Activated CD8-positive, alpha-beta memory T cell treated with anti-CD3 and anti-CD28 coated beads for 1 hour (primary cell): ENCODE data around the gene PSMD11.
"Not testable (repeated sequence)": the region's sequence is repeated elsewhere in the genome, so short reads cannot be mapped to it uniquely, and the experiment has no call there.

Experiments used
- DNase-seq, 2 donors: peaks; one replicate each; pipeline ENCODE4 v3.0.0-alpha.2; 2020; ENCODE audit warnings: low read depth in 1 of 2; ENCODE audit errors: extremely low read depth in 1 of 2

Gene PSMD11

DNA sequence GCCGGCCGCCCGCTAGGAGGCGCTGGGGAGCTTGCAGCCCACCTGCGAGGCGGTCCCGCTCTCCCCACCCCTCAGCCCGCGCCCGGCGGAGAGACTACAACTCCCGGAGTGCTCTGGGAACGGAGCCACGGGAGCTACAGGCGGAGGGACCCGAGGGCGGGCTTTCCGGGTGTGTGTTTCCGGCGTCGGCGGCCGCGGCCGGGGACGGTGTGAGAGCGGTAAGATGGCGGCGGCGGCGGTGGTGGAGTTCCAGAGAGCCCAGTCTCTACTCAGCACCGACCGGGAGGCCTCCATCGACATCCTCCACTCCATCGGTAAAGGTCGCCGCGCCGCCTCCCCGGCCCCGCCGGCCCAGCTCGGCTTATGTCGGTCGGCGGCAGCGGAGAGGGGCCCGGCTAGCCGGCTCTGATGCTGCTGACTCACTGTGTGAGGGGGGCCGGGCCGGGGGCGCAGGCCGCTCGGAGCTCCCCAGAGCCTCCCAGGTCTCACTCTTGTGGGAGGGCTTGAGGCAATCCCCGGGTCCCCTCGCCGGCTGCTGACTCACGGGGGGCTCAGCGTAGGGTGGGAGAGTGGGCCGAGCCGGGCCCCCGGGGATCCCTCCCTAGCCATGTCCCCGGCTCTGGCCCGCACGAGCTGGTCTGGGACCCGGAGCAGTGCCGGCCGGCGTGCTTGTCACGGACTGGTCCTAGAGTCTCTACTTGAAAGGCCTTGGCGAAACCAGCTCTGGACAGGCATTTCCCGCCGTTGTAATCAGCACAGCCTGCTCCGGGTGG, at the start of gene PSMD11:
Gene PSMD11 (plus strand): TSS at position 210 of the 773 bp plus-strand sequence. CDS start 14 bp downstream, at position 224.
- peak; percentile 95 to 98 for DNase-seq

DNA sequence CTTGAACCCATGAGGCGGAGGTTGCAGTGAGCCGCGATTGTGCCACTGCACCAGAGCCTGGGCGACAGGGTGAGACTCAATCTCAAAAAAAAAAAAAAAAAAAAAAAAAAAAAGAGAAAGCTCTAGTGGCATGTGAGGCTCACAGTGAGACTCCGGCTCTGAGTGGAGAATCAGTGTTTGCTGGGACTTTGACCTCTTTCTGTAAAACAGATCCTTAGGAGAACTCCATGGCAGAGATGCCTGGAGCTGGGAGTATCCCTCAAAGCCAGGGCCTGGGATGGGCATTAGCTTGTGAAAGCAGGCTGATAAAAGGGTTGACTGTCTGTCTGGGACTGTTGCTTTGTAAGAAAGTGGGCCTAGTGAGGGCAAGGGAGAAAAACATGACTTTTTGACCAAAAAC, 48.0 kb upstream of the PSMD11 start:
- DNase-seq, result no peak

DNA sequence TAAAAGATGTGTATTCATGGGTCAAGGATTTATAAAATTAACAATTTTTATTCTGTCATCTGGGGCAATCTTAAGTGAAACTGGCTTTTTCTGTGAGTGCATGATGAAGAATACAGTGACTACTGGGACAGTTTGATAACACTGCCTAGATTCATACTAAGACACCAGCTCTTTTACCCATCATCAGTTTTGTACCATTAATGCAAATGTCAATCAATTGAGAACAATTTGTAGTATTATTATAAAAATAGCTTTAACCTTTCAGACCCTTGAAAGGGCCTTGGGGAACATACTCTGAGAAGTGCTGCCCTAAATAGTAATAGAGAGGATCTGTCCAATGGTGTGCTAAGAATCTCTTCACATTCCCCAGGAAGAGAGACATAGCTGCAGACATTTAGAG, 45.4 kb upstream of the PSMD11 start:
- DNase-seq, result no peak

DNA sequence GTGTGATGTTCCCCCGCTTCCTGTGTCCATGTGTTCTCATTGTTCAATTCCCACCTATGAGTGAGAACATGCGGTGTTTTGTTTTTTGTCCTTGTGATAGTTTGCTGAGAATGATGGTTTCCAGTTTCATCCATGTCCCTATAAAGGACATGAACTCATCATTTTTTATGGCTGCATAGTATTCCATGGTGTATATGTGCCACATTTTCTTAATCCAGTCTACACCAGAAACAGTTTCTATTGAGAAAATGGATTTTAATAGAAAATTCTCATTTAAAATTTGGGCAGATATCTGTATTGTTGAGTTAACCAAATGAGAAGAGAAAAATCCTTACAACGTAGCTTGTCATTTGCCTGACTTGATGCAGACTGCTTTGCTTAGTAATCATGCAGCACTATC, 34.2 kb upstream of the PSMD11 start:
- not testable (repeated sequence) for DNase-seq

DNA sequence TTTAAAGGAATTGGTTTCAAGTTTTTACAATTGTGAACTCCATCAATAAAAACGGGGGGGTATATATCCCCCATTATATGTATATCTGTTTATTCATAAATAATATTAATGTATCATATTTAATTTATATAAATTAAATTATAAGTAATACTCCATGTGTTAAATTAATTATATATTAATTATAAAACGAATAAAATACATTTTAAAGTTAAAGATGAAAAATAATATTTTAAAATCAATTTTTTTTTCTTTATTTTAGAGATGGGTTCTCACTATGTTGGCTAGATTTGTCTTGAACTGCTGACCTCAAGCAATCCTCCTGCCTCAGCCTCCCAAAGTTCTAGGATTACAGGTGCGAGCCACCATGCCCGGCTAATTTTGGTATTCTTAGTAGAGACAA, 17.4 kb upstream of the PSMD11 start:
- DNase-seq, result no peak

DNA sequence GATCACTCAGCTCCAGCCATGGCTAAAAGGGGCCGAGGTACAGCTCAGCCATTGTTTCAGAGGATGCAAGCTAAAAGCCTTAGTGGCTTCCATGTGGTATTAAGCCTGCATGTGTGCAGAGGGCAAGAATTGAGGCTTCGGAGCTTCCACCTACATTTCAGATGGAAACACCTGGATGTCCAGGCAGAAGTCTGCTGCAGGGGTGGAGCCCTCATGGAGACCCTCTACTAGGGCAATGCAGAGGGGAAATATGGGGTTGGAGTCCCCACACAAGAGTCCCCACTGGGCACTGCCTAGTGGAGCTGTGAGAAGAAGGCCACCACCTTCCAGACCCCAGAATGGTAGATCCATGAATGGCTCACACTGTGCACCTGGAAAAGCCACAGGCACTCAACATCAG, 14.7 kb upstream of the PSMD11 start:
- DNase-seq, result no peak

DNA sequence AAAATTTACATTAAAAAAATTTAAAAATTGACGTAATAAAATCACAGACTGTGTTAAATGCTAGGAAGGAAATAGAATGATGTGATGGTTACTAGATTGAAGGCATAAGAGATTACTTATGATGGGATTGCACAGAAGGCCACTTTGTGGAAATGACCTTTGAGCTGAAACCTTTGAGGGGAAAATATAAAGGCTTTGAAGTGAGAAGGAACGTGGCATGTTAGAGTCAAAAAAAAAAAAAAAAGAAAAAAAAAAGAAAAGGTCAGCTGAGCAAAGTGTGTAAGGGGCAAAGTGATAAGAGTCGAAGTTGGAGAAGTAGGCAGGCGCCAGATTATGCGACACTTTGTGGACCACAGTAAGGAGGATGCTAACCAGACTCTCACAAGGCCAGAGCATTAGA, 3.6 kb upstream of the PSMD11 start:
- DNase-seq, result no peak

DNA sequence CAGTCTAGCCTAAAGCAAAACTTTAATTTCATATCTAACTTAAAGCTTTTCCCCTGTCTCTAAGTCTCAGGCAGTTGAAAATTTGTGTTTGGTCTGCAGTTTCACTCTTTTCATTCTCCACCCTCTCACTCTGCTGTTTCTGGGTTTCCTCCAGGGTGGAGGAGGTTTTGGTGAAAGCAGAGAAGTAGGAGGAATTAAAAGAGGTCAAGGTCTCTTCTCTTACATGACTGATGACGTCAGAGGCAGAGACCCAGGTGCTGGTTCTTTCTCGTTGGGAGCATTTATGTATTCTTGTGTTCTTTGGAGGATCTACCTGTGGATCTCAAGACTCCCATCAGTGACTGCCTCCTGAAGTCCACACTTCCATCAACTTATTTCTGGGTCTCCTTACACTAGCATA, 2.4 kb upstream of the PSMD11 start:
- DNase-seq, result no peak

DNA sequence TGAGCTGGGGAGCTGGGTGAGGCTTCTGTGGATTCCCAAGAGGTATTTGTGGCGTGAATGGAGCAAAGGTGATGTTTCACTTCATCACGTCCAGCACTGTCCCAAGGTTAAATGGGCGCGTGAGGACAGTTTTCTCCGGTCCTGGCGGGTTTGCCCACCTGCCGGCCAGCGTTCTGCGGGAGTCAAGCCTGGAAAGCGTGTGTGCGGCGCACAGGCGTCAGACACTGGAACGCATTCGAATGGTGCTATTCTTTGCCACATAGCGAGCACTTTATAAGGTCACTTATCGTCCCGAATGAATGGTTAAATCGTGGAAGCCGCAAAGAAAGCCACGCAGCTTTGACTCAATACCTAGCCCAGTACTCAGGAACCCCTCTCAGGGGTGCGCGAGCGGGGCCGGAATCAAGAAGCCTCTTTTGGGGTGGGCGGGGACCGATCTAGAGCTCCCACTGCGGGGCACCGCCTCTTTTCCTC, 446 bp upstream of the PSMD11 start:
- no peak for DNase-seq

DNA sequence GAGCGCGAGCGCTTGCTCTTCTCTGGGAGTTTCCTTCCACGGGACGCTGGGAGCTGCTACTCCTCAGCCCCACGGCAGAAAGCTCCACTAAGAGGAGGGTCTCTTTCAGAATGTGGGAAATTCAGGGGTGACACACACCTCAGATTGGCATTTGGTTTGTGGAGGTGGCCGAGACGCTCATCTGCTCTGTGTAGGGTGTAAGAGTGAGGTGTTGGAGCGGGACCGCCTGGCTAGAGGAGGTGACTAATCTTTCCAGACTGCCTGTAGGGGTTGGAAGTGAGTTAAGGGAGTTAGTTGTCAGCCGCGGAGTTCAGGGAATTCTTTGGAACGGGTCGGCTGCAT, 735 bp downstream of the PSMD11 start:
- DNase-seq, result peak in 1 of 2 donors; percentile 7

DNA sequence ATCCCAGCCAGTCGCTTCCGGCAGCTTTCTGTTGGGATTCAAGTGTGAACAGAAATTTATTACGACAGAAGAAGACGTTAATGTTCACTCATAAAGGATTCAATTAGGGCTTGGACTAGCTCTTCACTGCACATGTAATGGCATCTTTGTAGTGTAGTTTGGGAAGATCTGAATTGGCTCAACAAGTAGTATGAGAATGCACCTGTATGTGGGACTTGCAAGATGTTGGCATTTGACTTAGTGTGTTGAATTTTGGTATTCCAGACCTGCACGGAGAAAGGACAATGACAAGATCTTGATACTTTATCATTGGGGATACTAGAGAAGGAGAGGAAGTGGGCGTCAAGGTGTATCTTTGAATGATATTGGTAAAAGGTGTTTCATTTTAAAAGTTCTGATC, 1.2 kb downstream of the PSMD11 start:
- DNase-seq, result no peak

DNA sequence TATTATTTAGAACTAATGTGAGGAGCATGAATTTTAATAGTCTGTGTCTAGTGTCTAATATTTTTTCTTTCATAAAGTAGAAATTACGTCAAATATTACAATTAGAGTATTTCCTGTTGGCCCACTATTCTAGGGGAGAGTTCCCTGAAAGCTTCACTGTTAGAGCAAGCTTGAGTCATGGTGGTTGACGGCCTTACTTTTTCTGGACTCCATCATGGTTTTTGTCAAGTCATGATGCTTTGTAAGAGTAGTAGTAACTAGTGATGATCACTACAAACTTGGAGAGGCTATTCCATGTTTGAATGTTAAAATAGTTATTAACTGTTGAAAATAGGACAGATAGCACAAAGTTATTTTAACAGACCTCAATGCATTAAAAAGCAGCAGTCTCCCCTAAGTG, 1.7 kb downstream of the PSMD11 start:
- DNase-seq, result no peak

DNA sequence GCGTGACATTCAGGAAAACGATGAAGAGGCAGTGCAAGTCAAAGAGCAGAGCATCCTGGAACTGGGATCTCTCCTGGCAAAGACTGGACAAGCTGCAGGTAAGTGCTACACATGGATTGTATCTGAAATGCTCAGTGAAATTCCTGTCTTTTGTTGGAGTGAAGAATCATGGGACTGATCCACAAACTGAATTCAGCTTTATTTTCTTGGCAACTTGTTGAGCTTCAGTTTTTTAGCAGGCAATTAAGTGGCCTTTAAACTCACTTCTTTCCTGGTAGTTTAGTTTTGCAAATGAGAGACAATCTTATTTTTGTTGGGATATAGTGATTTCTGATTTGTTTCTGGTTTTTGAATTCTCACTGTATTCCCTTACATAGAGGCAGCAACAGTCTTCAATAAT, 2.6 kb downstream of the PSMD11 start:
- DNase-seq, result no peak

DNA sequence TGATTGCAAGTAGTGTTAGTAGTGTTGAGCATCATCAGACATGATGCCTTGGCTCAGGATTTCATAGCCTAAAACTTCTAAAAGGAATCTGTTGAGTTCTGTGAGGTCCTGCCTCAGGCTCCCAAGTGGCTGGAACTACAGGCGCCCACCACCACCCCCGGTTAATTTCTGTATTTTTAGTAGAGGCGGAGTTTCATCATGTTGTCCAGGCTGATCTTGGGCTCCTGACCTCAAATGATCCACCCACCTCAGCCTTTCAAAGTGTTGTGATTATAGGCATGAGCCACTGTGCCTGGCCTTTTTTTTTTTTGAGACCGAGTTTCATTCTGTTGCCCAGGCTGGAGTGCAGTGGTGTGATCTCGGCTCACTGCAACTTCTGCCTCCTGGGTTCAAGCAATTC, 5.7 kb downstream of the PSMD11 start:
- DNase-seq, result no peak

DNA sequence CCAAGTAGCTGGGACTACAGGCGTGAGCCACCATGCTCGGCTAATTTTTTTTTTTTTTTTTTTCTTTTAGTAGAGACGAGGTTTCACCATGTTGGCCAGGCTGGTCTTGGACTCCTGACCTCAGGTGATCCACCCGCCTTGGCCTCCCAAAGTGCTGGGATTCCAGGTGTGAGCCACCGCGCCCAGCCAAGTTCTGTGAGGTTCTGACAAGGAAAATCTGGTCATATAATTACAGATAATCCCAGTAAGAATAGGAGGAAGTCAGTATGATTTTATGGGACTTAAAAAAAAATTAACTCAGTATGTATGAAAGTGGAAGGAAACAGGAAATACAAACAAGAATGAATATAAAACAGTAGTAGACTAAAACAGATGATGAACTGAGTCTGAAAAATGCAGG, 6.1 kb downstream of the PSMD11 start:
- not testable (repeated sequence) for DNase-seq

DNA sequence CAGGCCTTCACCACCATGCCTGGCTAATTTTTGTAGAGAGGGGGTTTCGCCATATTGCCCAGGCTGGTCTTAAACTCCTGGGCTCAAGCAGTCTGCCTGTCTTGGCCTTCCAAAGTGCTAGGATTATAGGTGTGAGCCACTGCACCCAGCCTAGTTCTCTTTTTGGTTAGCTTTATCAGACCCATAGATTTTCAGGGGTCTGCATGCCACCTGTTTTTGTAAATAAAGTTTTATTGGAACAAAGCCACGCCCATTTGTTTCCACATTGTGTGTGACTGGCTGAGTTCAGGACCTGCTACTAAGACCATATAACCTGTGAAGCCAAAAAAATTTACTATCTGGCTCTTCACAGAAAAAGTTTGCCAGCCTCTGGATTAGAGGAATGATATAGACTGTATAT, 7.6 kb downstream of the PSMD11 start:
- no peak for DNase-seq

DNA sequence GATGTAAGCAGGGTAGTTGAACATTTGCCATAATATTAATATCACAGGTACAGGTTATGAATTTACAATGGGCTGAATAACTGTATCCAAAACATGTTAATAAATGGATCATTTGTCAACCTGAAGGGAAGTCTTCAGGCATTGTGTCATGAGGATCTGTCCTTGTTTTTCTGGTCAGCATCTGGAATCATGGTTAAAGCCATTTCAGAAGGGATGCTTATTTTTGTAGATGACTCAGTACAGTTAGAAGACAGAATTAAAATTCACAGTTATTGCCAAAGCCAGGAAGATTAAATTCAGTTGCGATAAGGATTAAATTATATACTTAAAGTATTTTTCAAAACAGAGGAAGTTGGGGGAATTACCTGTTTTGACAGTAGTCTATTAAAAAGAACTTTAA, 8.0 kb downstream of the PSMD11 start:
- no peak for DNase-seq

DNA sequence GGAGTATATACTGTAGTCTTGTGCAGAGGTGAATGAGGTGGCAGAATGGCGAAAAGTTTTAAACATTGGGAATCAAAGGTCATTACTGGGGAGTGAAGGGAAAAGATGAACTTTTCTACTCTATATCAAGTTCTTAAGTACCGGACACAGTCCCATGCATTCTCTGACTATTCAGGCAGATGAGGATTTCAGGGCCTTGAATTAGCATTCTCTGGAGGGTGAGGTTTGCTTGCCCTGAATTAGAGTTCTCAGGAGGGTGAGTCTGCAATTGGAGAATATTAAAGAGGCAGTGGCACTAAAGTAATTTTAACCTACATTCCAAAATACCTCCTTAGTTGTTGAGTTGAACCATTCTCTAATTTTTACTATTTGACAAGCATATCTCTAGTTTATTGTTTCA, 9.1 kb downstream of the PSMD11 start:
- DNase-seq, result no peak

DNA sequence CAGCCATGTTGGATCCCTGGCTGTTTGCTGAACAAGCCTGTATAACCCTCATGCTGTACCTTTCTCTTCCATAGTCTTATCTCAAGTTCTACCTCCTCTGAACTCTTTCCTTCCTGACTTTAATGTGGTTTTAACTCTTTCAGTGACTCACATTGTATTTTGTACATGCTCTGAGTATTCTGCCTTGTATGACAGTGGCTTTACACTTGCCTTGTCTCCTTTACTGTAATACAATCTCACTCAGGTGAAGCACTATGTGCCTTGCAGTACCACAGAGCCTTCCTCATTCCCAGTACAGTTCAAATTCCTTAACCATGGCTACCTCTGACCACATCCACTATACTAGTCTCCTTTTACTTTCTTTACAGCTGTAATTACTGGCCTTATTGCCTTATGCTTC, 14.1 kb downstream of the PSMD11 start:
- DNase-seq, result no peak

DNA sequence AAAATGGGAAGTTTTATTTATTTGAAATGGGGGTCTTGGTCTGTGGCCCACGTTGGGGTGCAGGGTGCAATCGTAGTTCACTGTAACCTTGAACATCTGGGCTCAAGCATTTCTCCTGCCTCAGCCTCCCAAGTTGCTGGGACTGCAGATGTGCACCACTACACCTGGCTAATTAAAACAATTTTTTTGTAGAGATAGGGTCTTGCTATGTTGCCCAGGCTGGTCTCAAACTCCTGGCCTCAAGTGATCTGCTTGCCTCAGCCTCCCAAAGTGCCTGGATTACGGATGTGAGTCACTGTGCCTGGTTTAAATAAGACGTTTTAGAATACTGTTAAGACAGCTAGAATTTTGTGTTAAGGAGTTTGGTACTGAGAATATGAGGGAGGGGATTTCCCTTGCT, 15.7 kb downstream of the PSMD11 start:
- no peak for DNase-seq

DNA sequence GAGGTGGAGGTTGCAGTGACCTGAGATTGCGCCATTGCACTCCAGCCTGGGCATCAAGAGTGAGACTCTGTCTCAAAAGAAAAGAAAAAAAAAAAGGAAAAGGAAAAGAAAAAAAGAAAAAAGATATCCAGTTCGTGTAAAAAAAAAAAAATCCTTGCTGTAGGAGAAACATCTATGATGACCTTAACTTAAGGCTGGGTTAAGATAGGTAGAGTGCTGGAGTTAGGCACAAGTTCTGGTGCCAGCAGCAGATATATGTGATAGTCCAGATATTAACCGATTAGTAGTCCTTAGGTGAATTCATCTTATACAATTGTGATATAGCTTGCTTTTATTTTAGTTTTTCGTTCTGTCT, 17.2 kb downstream of the PSMD11 start:
- no peak for DNase-seq

DNA sequence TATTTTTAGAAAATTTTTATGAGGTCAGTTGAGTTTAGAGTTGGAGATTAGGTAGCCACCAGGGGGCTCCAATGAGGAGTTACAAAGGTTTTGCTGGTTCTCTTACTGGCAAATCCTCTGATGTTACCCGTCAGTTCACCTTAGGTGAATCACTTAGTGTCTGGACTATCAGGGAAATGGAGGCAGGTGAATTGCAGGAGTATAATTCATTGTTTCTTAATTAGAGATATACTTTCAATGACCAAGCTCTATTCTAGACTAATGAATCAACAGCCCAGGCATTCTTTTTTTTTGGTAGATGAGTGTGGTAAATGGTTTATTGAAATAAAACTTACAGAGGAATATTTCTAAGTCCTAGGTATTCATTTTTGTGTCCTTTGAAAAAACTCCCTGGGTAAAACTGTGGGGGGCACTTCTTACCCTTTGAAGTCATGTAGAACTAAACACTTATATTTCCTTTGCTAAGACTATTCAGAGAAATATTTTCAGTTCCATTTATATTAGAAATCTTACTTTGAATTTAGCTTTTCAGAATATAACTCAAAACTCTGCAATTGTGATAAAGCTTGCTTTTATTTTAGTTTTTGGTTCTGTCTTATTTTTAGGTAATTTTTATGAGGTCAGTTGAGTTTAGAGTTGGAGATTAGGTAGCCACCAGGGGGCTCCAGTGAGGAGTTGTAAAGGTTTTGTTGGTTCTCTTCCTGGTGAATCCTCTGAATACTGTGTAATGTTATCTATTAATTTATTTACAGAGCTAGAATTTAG, 17.7 kb downstream of the PSMD11 start:
- DNase-seq, result peak in 1 of 2 donors; percentile 37
